Measurements from ENCODE around the gene BANF2.

- no peak for TF ChIP-seq POLR2AphosphoS5 (IDR thresholded peaks at IDR 0.05)
- no peak for TF ChIP-seq CTCF (IDR thresholded peaks at IDR 0.05)
Measured at GRCh38 chr20:17758010-17758409, 58.2 kb downstream of the BANF2 start.

All from suprapubic skin (tissue), 3 donors.